PC-3 (cell line): ENCODE measurements around the gene LRRC75B.
"Not testable (repeated sequence)": the region's sequence is repeated elsewhere in the genome, so short reads cannot be mapped to it uniquely, and the experiment has no call there.

ENCODE experiments used
- CTCF ChIP-seq: fragments of 300-600 bp; sonication (generic); conservative IDR thresholded peaks from 2 replicates; pipeline ENCODE4 v1.5.1; 2017; ENCODE audit warnings: antibody characterized with exemption, low read depth, mild to moderate bottlenecking, low read length
- EZH2 ChIP-seq: fragments of 300-600 bp; sonication (generic); IDR thresholded peaks from one replicate; pipeline ENCODE4 v1.6.1; 2017; ENCODE audit warnings: antibody characterized with exemption, mild to moderate bottlenecking, low read length; ENCODE audit not compliant: unreplicated experiment
- EZH2phosphoT487 ChIP-seq: fragments of 300-600 bp; sonication (generic); IDR thresholded peaks from 2 replicates; pipeline ENCODE4 v1.6.1; 2018; ENCODE audit warnings: mild to moderate bottlenecking, antibody characterized with exemption, low read length, borderline replicate concordance

- TF ChIP-seq CTCF, EZH2, EZH2phosphoT487: not testable (repeated sequence)
Observed at GRCh38 chr22:24606340-24606739, 13.5 kb upstream of the LRRC75B start.
